GM19099 (cell line): ENCODE results near the gene KIFC1.

Experiments used
- POLR2A ChIP-seq: IDR thresholded peaks from 3 replicates; pipeline ENCODE4 v1.6.1; 2011; ENCODE audit warnings: low read depth; ENCODE audit not compliant: insufficient read length; ENCODE audit errors: extremely low read depth

The KIFC1 gene

GRCh38 chr6:33410711-33411631, 19.3 kb downstream of the KIFC1 start, which contains the start of gene PHF1:
Gene PHF1, plus strand, starts transcription at chr6:33411014. Its CDS starts 1,250 bp downstream, at chr6:33412264.
- TF ChIP-seq POLR2A = peak; percentile 56

- TF ChIP-seq POLR2A = no peak
Measured at GRCh38 chr6:33411632-33412005, 20.0 kb downstream of the KIFC1 start.

- TF ChIP-seq POLR2A = no peak
Measured at GRCh38 chr6:33412140-33413009, 20.8 kb downstream of the KIFC1 start.

GRCh38 chr6:33413241-33414120, 21.9 kb downstream of the KIFC1 start:
- TF ChIP-seq POLR2A = peak; percentile 4

- TF ChIP-seq POLR2A = no peak
Measured at GRCh38 chr6:33414592-33415271, 23.1 kb downstream of the KIFC1 start.

GRCh38 chr6:33415831-33416230, 24.2 kb downstream of the KIFC1 start:
- TF ChIP-seq POLR2A = no peak

- TF ChIP-seq POLR2A = peak; percentile 32
Measured at GRCh38 chr6:33416386-33417127, 24.9 kb downstream of the KIFC1 start.

- no peak for TF ChIP-seq POLR2A
Measured at GRCh38 chr6:33417128-33417902, 25.7 kb downstream of the KIFC1 start.

GRCh38 chr6:33417903-33418689, 26.5 kb downstream of the KIFC1 start, which contains the start of gene CUTA:
Gene CUTA, minus strand, starts transcription at chr6:33418107. Its CDS starts 107 bp downstream, at chr6:33418000.
- TF ChIP-seq POLR2A = peak; percentile 79

GRCh38 chr6:33418690-33419291, 27.2 kb downstream of the KIFC1 start:
- no peak for TF ChIP-seq POLR2A
